Loucy (cell line): ENCODE results near the gene SPATS2.

ENCODE experiments used
- EZH2phosphoT487 ChIP-seq: fragments of 200-600 bp; IDR thresholded peaks from 2 replicates; pipeline ENCODE4 v1.6.1; 2018; ENCODE audit warnings: antibody characterized with exemption, mild to moderate bottlenecking, moderate library complexity, borderline replicate concordance
- TF ChIP-seq, protein P1 (sequence below): fragments of 200-600 bp; sonication (generic); conservative IDR thresholded peaks from 2 replicates; pipeline ENCODE4 v1.5.1; 2014; ENCODE audit warnings: mild to moderate bottlenecking, antibody characterized with exemption, low read length

DNA sequence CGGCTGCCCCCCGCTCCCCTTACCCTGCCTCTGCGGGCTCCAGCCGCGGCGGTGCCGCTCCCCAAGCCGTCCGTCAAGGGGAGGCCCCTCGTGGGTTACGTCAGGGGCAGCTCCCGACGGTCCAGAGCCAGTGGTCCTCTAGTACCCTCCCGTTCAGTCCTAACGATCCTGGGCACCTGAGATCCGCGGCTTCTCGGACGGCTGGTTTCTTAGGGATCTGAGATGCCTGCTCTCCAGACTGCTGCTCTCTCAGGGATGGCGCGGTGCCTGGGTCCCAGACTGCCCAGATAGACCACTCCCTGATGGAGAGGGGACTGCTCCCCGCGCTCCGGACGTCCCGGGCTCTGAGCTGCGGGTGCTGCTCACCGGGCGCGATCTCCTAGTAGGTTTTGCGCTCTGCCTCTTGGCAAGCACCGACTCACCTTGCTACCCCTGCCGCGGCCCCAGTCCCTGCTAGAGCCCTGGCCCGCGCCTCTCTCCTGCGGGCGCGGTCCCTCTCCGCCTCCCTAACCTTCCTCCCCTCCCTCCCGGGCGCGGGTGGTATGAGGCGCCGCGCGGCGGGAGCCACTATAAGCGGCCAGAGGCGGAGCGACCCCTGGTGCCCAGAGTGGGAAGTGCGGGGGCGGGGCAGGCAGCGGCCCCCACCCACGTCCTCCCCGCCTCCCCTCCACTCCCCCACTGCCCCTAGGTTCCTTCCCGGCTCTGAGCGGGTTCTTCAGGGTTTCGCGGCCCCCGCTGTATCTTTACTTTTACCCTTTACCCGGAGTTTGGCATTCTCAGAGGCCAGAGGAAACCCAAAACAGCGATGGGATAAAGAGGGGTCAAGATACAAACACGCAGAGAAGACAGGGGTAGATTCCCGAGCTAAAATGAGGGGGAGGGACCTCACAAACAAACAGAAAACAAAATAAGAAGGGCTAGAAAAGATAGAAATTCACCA lies 30.3 kb upstream of the SPATS2 start, which contains the start of gene C1QL4:
- TF ChIP-seq, protein P1, sequence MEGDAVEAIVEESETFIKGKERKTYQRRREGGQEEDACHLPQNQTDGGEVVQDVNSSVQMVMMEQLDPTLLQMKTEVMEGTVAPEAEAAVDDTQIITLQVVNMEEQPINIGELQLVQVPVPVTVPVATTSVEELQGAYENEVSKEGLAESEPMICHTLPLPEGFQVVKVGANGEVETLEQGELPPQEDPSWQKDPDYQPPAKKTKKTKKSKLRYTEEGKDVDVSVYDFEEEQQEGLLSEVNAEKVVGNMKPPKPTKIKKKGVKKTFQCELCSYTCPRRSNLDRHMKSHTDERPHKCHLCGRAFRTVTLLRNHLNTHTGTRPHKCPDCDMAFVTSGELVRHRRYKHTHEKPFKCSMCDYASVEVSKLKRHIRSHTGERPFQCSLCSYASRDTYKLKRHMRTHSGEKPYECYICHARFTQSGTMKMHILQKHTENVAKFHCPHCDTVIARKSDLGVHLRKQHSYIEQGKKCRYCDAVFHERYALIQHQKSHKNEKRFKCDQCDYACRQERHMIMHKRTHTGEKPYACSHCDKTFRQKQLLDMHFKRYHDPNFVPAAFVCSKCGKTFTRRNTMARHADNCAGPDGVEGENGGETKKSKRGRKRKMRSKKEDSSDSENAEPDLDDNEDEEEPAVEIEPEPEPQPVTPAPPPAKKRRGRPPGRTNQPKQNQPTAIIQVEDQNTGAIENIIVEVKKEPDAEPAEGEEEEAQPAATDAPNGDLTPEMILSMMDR = peak; percentile 80
- no peak for TF ChIP-seq EZH2phosphoT487
